ENCODE results near the gene TJP2.

- TF ChIP-seq CTCF (IDR thresholded peaks at IDR 0.05), result no peak
- no peak for TF ChIP-seq POLR2A (IDR thresholded peaks at IDR 0.05)
Observed at GRCh38 chr9:69299826-69300225, 125.7 kb downstream of the TJP2 start.
